Fibroblast of lung (primary cell): ENCODE data around the gene BAG5. TPM values are rescaled to one million over a fixed set of nuclear protein-coding genes. Genes with fewer than 3 reads are reported as not detected.
"Not testable (repeated sequence)": the region's sequence is repeated elsewhere in the genome, so short reads cannot be mapped to it uniquely, and the experiment has no call there.

Experiments
- DNase-seq, 2 donors: peaks; one replicate each; pipeline versions ENCODE4 v3.0.0 to v3.0.0-alpha.2; 2010; ENCODE audit warnings: low read depth in 2 of 2
- H2AFZ ChIP-seq: 2 replicates; pipeline ENCODE4 v1.5.1; 2012; ENCODE audit warnings: low read length, control low read depth, inconsistent platforms
- H3K27ac ChIP-seq: 2 replicates; pipeline ENCODE4 v1.5.1; 2011; ENCODE audit warnings: low read length, control low read depth; ENCODE audit not compliant: insufficient read depth
- H3K27me3 ChIP-seq: 2 replicates; pipeline ENCODE4 v1.5.1; 2011; ENCODE audit warnings: mild to moderate bottlenecking, low read length; ENCODE audit not compliant: control insufficient read depth, insufficient read depth
- H3K36me3 ChIP-seq: 2 replicates; pipeline ENCODE4 v1.5.1; 2011; ENCODE audit warnings: low read length; ENCODE audit not compliant: control insufficient read depth, insufficient read depth
- H3K4me1 ChIP-seq: 2 replicates; pipeline ENCODE4 v1.5.1; 2011; ENCODE audit warnings: low read length; ENCODE audit not compliant: control insufficient read depth, insufficient read depth; ENCODE audit errors: extremely low read depth
- H3K4me2 ChIP-seq: 2 replicates; pipeline ENCODE4 v1.5.1; 2011; ENCODE audit warnings: low read length, control low read depth; ENCODE audit not compliant: insufficient read depth; ENCODE audit errors: extremely low read depth
- H3K4me3 ChIP-seq, 4 experiments: fragments of 200-600 bp in 1 of 4; sonication (generic) in 1 of 4; replicated peaks in 1 of 4; 2 replicates each; pipeline ENCODE4 v1.5.1; 2011 to 2016; ENCODE audit warnings: low read length in 4 of 4, low read depth in 3 of 4, mild to moderate bottlenecking in 3 of 4, control low read depth in 2 of 4, inconsistent platforms in 1 of 4, mixed read lengths in 1 of 4; ENCODE audit not compliant: insufficient read depth in 1 of 4; ENCODE audit errors: control extremely low read depth in 1 of 4
- H3K79me2 ChIP-seq: 2 replicates; pipeline ENCODE4 v1.5.1; 2012; ENCODE audit warnings: mild to moderate bottlenecking, low read length, inconsistent platforms; ENCODE audit not compliant: control insufficient read depth, insufficient read depth
- H3K9ac ChIP-seq: 2 replicates; pipeline ENCODE4 v1.5.1; 2011; ENCODE audit warnings: mild to moderate bottlenecking, low read length, control low read depth; ENCODE audit not compliant: insufficient read depth
- H3K9me3 ChIP-seq: 2 replicates; pipeline ENCODE4 v1.5.1; 2012; ENCODE audit warnings: low read depth, low read length; ENCODE audit not compliant: control insufficient read depth, insufficient read depth
- H4K20me1 ChIP-seq: 2 replicates; pipeline ENCODE4 v1.5.1; 2011; ENCODE audit warnings: low read length; ENCODE audit not compliant: control insufficient read depth, insufficient read depth; ENCODE audit errors: extremely low read depth
- EZH2 ChIP-seq: IDR thresholded peaks from 2 replicates; pipeline ENCODE4 v1.5.1; 2012; ENCODE audit warnings: low read length, control low read depth, mild to moderate bottlenecking; ENCODE audit errors: missing control alignments
- polyA plus RNA-seq, 2 donors: library from polyadenylated mRNA; depleted of rRNA in 1 of 2; stranded (reverse) in 1 of 2; unstranded in 1 of 2; fragments of >200 nt; gene quantifications; 2 replicates each; pipeline ENCODE4 v1.2.1, GENCODE V29; 2011 to 2012; ENCODE audit warnings: missing spikeins in 1 of 2
- total RNA-seq: library from RNA; depleted of rRNA; stranded (reverse); fragments of >200 nt; gene quantifications from 2 replicates; pipeline ENCODE4 v1.2.1, GENCODE V29; 2014
- TF ChIP-seq, protein P1 (sequence below), 2 donors: IDR thresholded peaks in 1 of 2; conservative IDR thresholded peaks in 1 of 2; 1 replicate in 1 of 2; 2 replicates in 1 of 2; pipeline ENCODE4 v1.5.1; 2011 to 2012; ENCODE audit warnings: low read length in 2 of 2, control low read depth in 1 of 2, inconsistent platforms in 1 of 2, low read depth in 1 of 2, mild to moderate bottlenecking in 1 of 2

The BAG5 gene
- total and polyA plus RNA-seq, 2 donors (not counting 1 experiment from before 2014, with no cell fraction given): 14.9 to 25.8 TPM

DNA sequence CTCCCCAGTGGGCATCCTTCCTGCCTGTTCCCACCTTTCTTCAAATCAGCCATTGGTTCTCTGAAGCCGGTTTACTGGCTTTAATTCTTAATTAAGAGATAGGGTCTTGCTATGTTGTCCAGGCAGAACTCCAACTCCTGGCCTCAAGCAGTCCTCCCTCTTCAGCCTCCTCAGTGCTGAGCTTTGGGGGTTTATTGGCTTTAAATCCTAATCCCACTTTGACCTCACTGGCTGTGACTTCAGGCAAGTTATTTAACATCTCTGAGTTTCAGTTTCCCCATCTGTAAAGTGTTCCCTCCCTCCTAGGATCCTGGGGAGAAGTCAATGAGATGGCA lies 35.6 kb downstream of the BAG5 start:
- no peak for TF ChIP-seq EZH2
- TF ChIP-seq, protein P1, sequence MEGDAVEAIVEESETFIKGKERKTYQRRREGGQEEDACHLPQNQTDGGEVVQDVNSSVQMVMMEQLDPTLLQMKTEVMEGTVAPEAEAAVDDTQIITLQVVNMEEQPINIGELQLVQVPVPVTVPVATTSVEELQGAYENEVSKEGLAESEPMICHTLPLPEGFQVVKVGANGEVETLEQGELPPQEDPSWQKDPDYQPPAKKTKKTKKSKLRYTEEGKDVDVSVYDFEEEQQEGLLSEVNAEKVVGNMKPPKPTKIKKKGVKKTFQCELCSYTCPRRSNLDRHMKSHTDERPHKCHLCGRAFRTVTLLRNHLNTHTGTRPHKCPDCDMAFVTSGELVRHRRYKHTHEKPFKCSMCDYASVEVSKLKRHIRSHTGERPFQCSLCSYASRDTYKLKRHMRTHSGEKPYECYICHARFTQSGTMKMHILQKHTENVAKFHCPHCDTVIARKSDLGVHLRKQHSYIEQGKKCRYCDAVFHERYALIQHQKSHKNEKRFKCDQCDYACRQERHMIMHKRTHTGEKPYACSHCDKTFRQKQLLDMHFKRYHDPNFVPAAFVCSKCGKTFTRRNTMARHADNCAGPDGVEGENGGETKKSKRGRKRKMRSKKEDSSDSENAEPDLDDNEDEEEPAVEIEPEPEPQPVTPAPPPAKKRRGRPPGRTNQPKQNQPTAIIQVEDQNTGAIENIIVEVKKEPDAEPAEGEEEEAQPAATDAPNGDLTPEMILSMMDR (conservative IDR thresholded peaks at IDR 0.05 in 1 of 2, IDR thresholded peaks at IDR 0.05 in 1 of 2; ENCODE audit: low read depth in 1 of 2, low read length in 2 of 2): no peak
- Histone ChIP-seq H4K20me1 (no peaks in the 10 kb centered on the region), H3K9ac (no peak overlapping the region), H3K9me3 (no peaks in the 10 kb centered on the region), H3K4me2 (no peak overlapping the region), H3K4me3 (no peak overlapping the region), H3K79me2 (peaks cover 25% of the 10 kb centered on the region), H3K36me3 (no peaks in the 10 kb centered on the region), H3K4me1 (peaks cover 15% of the 10 kb centered on the region), H3K27me3 (no peaks in the 10 kb centered on the region), H2AFZ (no peak overlapping the region), H3K27ac (no peak overlapping the region)
- DNase-seq: no peak

DNA sequence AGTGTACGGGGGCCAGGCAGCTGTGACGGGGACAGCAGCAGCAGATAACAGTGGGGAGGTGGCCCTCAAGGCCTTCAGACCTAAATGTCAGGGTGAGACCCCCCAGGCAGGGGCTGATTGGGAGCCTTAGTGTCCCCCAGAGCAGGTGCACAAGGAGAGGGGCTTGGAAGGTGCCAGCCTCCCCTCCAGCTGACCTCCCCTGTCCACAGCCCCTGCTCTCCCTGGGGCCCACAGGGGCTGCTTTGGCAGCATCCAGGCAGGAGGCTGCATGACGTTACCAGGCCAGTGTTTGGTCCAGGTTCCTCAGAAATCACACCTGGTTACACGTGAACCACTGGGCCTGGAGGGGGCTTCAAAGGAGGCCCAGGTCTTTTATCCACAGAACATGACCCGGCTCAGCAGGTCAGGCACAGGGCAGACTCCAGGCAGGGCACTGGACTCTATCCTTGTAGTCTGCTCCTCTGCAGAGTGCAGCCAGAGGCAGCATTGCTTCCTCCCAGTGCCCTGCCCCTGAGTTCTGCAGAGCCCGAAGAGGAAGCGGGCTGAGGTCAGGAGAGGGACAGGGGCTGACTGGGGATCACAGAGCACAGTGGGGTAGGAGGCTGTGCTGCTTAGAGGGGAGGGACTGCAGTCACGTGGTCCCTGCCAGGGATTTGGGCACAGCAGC lies 36.1 kb downstream of the BAG5 start:
- Histone ChIP-seq H3K79me2 (peaks cover 22% of the 10 kb centered on the region), H3K4me1 (peaks cover 15% of the 10 kb centered on the region), H3K36me3 (no peaks in the 10 kb centered on the region), H2AFZ (no peak overlapping the region), H3K27me3 (no peaks in the 10 kb centered on the region), H4K20me1 (no peaks in the 10 kb centered on the region), H3K27ac (no peak overlapping the region), H3K4me3 (no peak overlapping the region), H3K9me3 (no peaks in the 10 kb centered on the region), H3K9ac (no peak overlapping the region), H3K4me2 (no peak overlapping the region)
- TF ChIP-seq, protein P1 (conservative IDR thresholded peaks at IDR 0.05 in 1 of 2, IDR thresholded peaks at IDR 0.05 in 1 of 2; ENCODE audit: low read depth in 1 of 2, low read length in 2 of 2): no peak
- TF ChIP-seq EZH2: no peak
- DNase-seq: no peak

DNA sequence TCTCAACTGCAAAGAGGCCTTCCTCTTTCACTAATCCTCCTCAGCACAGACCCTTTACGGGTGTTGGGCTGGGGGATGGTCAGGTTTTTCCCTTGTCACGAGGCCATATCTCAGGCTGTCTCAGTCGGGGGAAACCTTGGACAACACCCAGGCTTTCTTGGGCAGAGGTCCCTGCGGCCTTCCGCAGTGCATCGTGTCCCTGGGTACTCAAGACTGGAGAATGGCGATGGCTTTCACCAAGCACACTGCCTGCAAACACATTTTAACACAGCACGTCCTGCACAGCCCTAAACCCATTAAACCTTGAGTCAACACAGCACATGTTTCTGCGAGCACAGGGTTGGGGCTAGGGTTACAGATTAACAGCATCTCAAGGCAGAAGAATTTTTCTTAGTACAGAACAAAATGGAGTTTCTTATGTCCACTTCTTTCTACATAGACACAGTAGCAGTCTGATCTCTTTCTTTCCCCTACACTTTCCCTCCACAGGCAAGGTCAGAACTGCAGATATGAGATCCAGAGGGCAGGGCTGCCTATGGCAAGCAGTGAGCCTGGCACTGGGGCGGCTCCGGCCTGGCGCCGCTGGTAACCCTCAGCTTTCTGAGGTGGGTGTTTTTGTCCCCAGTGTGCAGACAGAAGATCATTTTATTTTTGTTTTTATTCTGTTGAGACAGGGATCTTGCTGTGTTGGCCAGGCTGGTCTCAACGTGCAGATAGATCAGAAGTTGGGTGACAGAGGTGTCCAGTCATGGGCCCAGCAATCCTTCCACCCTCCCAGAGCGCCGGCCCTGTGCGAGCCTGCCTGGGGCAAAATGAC lies 36.8 kb downstream of the BAG5 start:
- H3K27me3 ChIP-seq, H3K4me2 ChIP-seq, H3K27ac ChIP-seq, DNase-seq, H3K9ac ChIP-seq, H4K20me1 ChIP-seq, H2AFZ ChIP-seq, H3K9me3 ChIP-seq, H3K4me3 ChIP-seq, H3K36me3 ChIP-seq: not testable (repeated sequence)
- peaks cover 15% of the 10 kb centered on the region for H3K4me1 ChIP-seq
- peaks cover 16% of the 10 kb centered on the region for H3K79me2 ChIP-seq
